ENCODE data around the gene COL16A1.

Gene COL16A1

GRCh38 chr1:31681415-31681814 lies 22.4 kb downstream of the COL16A1 start:
- no peak for DNase-seq

- DNase-seq = no peak
Observed at GRCh38 chr1:31679676-31680230, 24.1 kb downstream of the COL16A1 start.

- no peak for DNase-seq
Observed at GRCh38 chr1:31679091-31679490, 24.7 kb downstream of the COL16A1 start.

- DNase-seq = no peak
Observed at GRCh38 chr1:31678681-31679080, 25.1 kb downstream of the COL16A1 start.

GRCh38 chr1:31677949-31678348 lies 25.9 kb downstream of the COL16A1 start:
- DNase-seq = no peak

GRCh38 chr1:31677401-31677800 lies 26.4 kb downstream of the COL16A1 start:
- DNase-seq = no peak

GRCh38 chr1:31675756-31676155 lies 28.1 kb downstream of the COL16A1 start:
- no peak for DNase-seq

- DNase-seq = no peak
Observed at GRCh38 chr1:31675161-31675560, 28.7 kb downstream of the COL16A1 start.

GRCh38 chr1:31674626-31675025 lies 29.2 kb downstream of the COL16A1 start:
- DNase-seq = no peak

GRCh38 chr1:31673433-31673832 lies 30.4 kb downstream of the COL16A1 start:
- no peak for DNase-seq

GRCh38 chr1:31672986-31673385 lies 30.8 kb downstream of the COL16A1 start:
- DNase-seq = no peak

GRCh38 chr1:31671561-31672201 lies 32.1 kb downstream of the COL16A1 start:
- no peak for DNase-seq

- DNase-seq = no peak
Observed at GRCh38 chr1:31671147-31671546, 32.7 kb downstream of the COL16A1 start.

- DNase-seq = no peak
Observed at GRCh38 chr1:31670593-31670964, 33.2 kb downstream of the COL16A1 start.

GRCh38 chr1:31669786-31670592 lies 33.8 kb downstream of the COL16A1 start:
- peak; percentile 46 for DNase-seq

GRCh38 chr1:31669433-31669785 lies 34.4 kb downstream of the COL16A1 start:
- DNase-seq = no peak

- DNase-seq = no peak
Observed at GRCh38 chr1:31668303-31668883, 35.4 kb downstream of the COL16A1 start.

- DNase-seq = no peak
Observed at GRCh38 chr1:31667065-31667785, 36.6 kb downstream of the COL16A1 start.

- no peak for DNase-seq
Observed at GRCh38 chr1:31666263-31666963, 37.4 kb downstream of the COL16A1 start.

GRCh38 chr1:31665234-31665878 lies 38.5 kb downstream of the COL16A1 start:
- DNase-seq = no peak

- no peak for DNase-seq
Observed at GRCh38 chr1:31664528-31664927, 39.3 kb downstream of the COL16A1 start.
